Pancreas (tissue), 10 donors: ENCODE data around the gene LRRC58. TPM values are rescaled to one million over a fixed set of nuclear protein-coding genes. Genes with fewer than 3 reads are reported as not detected.

Experiments
- ATAC-seq, 4 donors: fragments of 200-7000 bp; cut with Tn5 transposase; one replicate each; pipeline versions ENCODE4 v1.8.0 to v1.9.1; 2020; ENCODE audit warnings: mild to moderate bottlenecking in 4 of 4, moderate library complexity in 4 of 4
- DNase-seq, 6 donors: peaks; one replicate each; pipeline ENCODE4 v3.0.0-alpha.2; 2020
- FAIRE-seq: peaks from 2 replicates; lab custom pipeline; 2012; peaks lifted over from hg19 to GRCh38; lab: Jason Lieb, UNC
- H3K27ac ChIP-seq, 4 donors: fragments of 200-600 bp; sonication (generic); 1 replicate in 3 of 4; 2 replicates in 1 of 4; pipeline versions ENCODE4 v1.5.0 to v1.8.0; 2020
- H3K27me3 ChIP-seq, 4 donors: fragments of 200-600 bp; one replicate each; pipeline ENCODE4 v1.8.0; 2021
- H3K36me3 ChIP-seq, 3 donors: fragments of 200-600 bp; sonication (generic) in 1 of 3; one replicate each; pipeline versions ENCODE4 v1.5.0 to v1.8.0; 2020 to 2021
- H3K4me1 ChIP-seq, 3 donors: fragments of 200-600 bp; one replicate each; pipeline ENCODE4 v1.8.0; 2021
- H3K4me3 ChIP-seq, 4 donors: fragments of 200-600 bp; sonication (generic) in 2 of 4; one replicate each; pipeline versions ENCODE4 v1.5.0 to v1.8.0; 2020 to 2021
- H3K9me3 ChIP-seq, 4 donors: fragments of 200-600 bp; one replicate each; pipeline ENCODE4 v1.8.0; 2021
- CTCF ChIP-seq, 4 donors: fragments of 200-600 bp; sonication (generic) in 3 of 4; IDR thresholded peaks; one replicate each; pipeline versions ENCODE4 v1.5.0 to v1.8.0; 2021; ENCODE audit warnings: antibody characterized with exemption in 4 of 4
- WGBS, 2 donors: extraction: QIAGEN DNeasy Blood & Tissue Kit; methylation state at CpG; one replicate each; pipeline ENCODE4 v1.1.7; 2013; 5-methylcytosine and 5-hydroxymethylcytosine counted together
- intact Hi-C, 3 donors: fragments of 100-400 bp; cut with DNase I; formaldehyde crosslinking; loops; one replicate each; pipeline versions ENCODE4 v1.11.1 to v1.14.2; 2022
- polyA plus RNA-seq, 2 donors: library from polyadenylated mRNA; stranded (reverse); fragments of 200-250 nt; gene quantifications; one replicate each; pipeline ENCODE4 v1.2.3, GENCODE V29; 2013
- total RNA-seq, 6 donors: library from RNA; stranded (reverse); fragmentation: NEBNext Ultra II Directional in 4 of 6; extraction: Animal tissue kit (Norgen Biotek cat#: 25700) in 4 of 6; gene quantifications; one replicate each; pipeline versions ENCODE4 v1.2.1 to v1.2.4, GENCODE V29; 2021 to 2023
- donor health status: healthy with polysubstance abuse.
- donor health status: DM: no; HTN: no; CAD: no; lungs with moderate emphysema.
- donor health status: DM: no; HTN: no; CAD: no.
- donor health status: control.
- donor health status: control.
- donor health status: Bipolar disorder and iron deficiency.
- donor health status: DM: yes; HTN: yes; CAD: no.
- donor health status: DM: no; HTN: no; CAD: no.
- donor health status: DM: no; HTN: no; CAD: no.
- donor health status: DM: yes; HTN: yes; CAD: no.

LRRC58 gene
- total RNA-seq: 10 to 100 TPM in 3 of 6 donors, 1 to 10 TPM in 3; 6.4 to 11.5 (median 9.9) TPM
- polyA plus RNA-seq: 1 to 10 TPM; 2.3 to 4.6 TPM

GRCh38 chr3:120348991-120349854 lies at the start of gene LRRC58:
Gene LRRC58, minus strand, starts transcription at chr3:120349354. Its CDS starts 111 bp downstream, at chr3:120349243.
- intact Hi-C loops: no loop called here
- peak; percentile 86 to 94 (median 92) for DNase-seq

GRCh38 chr3:120396469-120396868 lies 47.3 kb upstream of the LRRC58 start:
- intact Hi-C loops: no loop called here
- H3K27me3 ChIP-seq: no peaks in the 10 kb centered on the region
- ATAC-seq (no peak), FAIRE-seq (no peak), DNase-seq (no peak)
- no peak overlapping the region for H3K4me3 ChIP-seq
- H3K27ac ChIP-seq: no peak overlapping the region
- no peak for TF ChIP-seq CTCF (IDR thresholded peaks at IDR 0.05)
- no peaks in the 10 kb centered on the region for H3K4me1 ChIP-seq
- no peaks in the 10 kb centered on the region for H3K9me3 ChIP-seq
- WGBS, 2 donors: 83 to 89% methylated on average over 8 of the region's 8 CpGs
- no peaks in the 10 kb centered on the region for H3K36me3 ChIP-seq

More at GRCh38 chr3:120348991-120349854, at the start of gene LRRC58:
- peaks cover 0 to 11% (median 9%) of the 10 kb centered on the region in 3 donors for H3K4me1 ChIP-seq
- H3K4me3 ChIP-seq: peak within 1 kb of the TSS; percentile 76 to 90 (median 80)
- peak; percentile 90 to 97 (median 94) for ATAC-seq
- no peaks in the 10 kb centered on the region for H3K27me3 ChIP-seq
- FAIRE-seq: no peak
- peak within 1 kb of the TSS; percentile 86 to 89 (median 87) for H3K27ac ChIP-seq
- 0% methylated on average over 79 to 95 of the region's 95 CpGs for WGBS, 2 donors
- peak in 1 of 4 donors; percentile 5 for TF ChIP-seq CTCF (IDR thresholded peaks at IDR 0.05)
- no peaks in the 10 kb centered on the region for H3K9me3 ChIP-seq
- no peaks in the 10 kb centered on the region for H3K36me3 ChIP-seq

DNA sequence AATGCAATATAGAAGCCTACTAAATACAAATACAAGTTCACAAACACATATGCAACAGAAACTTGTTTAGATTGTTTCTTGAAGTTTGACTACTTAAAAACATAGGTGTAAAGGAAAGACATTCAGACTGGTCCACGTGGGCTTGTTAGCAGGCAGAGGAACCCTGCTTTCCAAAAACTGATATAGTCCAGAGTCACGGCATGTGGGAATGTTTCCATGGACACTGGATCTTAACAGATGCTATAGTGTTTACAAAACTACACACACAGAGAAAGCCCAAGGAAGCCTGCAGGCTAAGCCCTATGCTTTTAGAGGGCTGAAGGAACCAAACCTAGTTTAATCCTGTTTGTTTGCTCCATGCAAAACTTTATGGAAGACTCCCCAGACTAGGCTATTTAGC lies 45.2 kb upstream of the LRRC58 start:
- intact Hi-C loops: no loop called here
- WGBS, 2 donors: 41 to 48% methylated on average over 2 of the region's 2 CpGs
- no peak for ATAC-seq
- Histone ChIP-seq H3K4me1 (no peaks in the 10 kb centered on the region), H3K27me3 (no peaks in the 10 kb centered on the region), H3K4me3 (no peak overlapping the region), H3K36me3 (no peaks in the 10 kb centered on the region), H3K27ac (no peak overlapping the region), H3K9me3 (no peaks in the 10 kb centered on the region)
- no peak for TF ChIP-seq CTCF (IDR thresholded peaks at IDR 0.05)
- DNase-seq: no peak
- FAIRE-seq: no peak

GRCh38 chr3:120393761-120394160 lies 44.6 kb upstream of the LRRC58 start:
- intact Hi-C loops: no loop called here
- ATAC-seq (no peak), FAIRE-seq (no peak), DNase-seq (no peak)
- no peak overlapping the region for H3K4me3 ChIP-seq
- no peaks in the 10 kb centered on the region for H3K27me3 ChIP-seq
- no peak for TF ChIP-seq CTCF (IDR thresholded peaks at IDR 0.05)
- H3K27ac ChIP-seq: no peak overlapping the region
- no peaks in the 10 kb centered on the region for H3K36me3 ChIP-seq
- WGBS, 2 donors: 70 to 82% methylated on average over 2 of the region's 2 CpGs
- no peaks in the 10 kb centered on the region for H3K9me3 ChIP-seq
- no peaks in the 10 kb centered on the region for H3K4me1 ChIP-seq

- FAIRE-seq (no peak), ATAC-seq (no peak), DNase-seq (no peak)
- no peak for TF ChIP-seq CTCF (IDR thresholded peaks at IDR 0.05)
- Histone ChIP-seq H3K36me3 (no peaks in the 10 kb centered on the region), H3K27me3 (no peaks in the 10 kb centered on the region), H3K4me3 (no peak overlapping the region), H3K4me1 (no peaks in the 10 kb centered on the region), H3K9me3 (no peaks in the 10 kb centered on the region), H3K27ac (no peak overlapping the region)
- 59 to 80% methylated on average over 4 of the region's 4 CpGs for WGBS, 2 donors
- intact Hi-C loops: no loop called here
Observed at GRCh38 chr3:120393243-120393642, 44.1 kb upstream of the LRRC58 start.
